Measurements from ENCODE around the gene GHR.

Gene GHR

GRCh38 chr5:42605490-42605889 lies 182.3 kb downstream of the GHR start:
- no peak for DNase-seq

- no peak for DNase-seq
Measured at GRCh38 chr5:42606464-42606869, 183.2 kb downstream of the GHR start.

- DNase-seq, result no peak
Measured at GRCh38 chr5:42611437-42611836, 188.2 kb downstream of the GHR start.

GRCh38 chr5:42612750-42613366 lies 189.6 kb downstream of the GHR start:
- DNase-seq, result no peak

GRCh38 chr5:42614509-42614908 lies 191.3 kb downstream of the GHR start:
- no peak for DNase-seq

- no peak for DNase-seq
Measured at GRCh38 chr5:42620579-42621216, 197.5 kb downstream of the GHR start.

- no peak for DNase-seq
Measured at GRCh38 chr5:42621242-42621641, 198.0 kb downstream of the GHR start.

- no peak for DNase-seq
Measured at GRCh38 chr5:42621662-42622061, 198.4 kb downstream of the GHR start.

- no peak for DNase-seq
Measured at GRCh38 chr5:42624912-42625311, 201.7 kb downstream of the GHR start.

GRCh38 chr5:42626462-42626861 lies 203.2 kb downstream of the GHR start:
- DNase-seq, result no peak

- no peak for DNase-seq
Measured at GRCh38 chr5:42628821-42629220, 205.6 kb downstream of the GHR start.

- no peak for DNase-seq
Measured at GRCh38 chr5:42629284-42629683, 206.0 kb downstream of the GHR start.

- DNase-seq, result no peak
Measured at GRCh38 chr5:42631241-42631640, 208.0 kb downstream of the GHR start.

GRCh38 chr5:42632354-42632900 lies 209.2 kb downstream of the GHR start:
- no peak for DNase-seq

- DNase-seq, result no peak
Measured at GRCh38 chr5:42634575-42634974, 211.3 kb downstream of the GHR start.

GRCh38 chr5:42636425-42636824 lies 213.2 kb downstream of the GHR start:
- DNase-seq, result no peak

GRCh38 chr5:42636946-42637345 lies 213.7 kb downstream of the GHR start:
- DNase-seq, result no peak

GRCh38 chr5:42638972-42639371 lies 215.7 kb downstream of the GHR start:
- no peak for DNase-seq

- DNase-seq, result no peak
Measured at GRCh38 chr5:42640835-42641234, 217.6 kb downstream of the GHR start.

GRCh38 chr5:42641336-42642005 lies 218.2 kb downstream of the GHR start:
- no peak for DNase-seq

- no peak for DNase-seq
Measured at GRCh38 chr5:42642006-42642405, 218.8 kb downstream of the GHR start.

- DNase-seq, result no peak
Measured at GRCh38 chr5:42643360-42643759, 220.1 kb downstream of the GHR start.

GRCh38 chr5:42645138-42645537 lies 221.9 kb downstream of the GHR start:
- DNase-seq, result no peak

GRCh38 chr5:42648036-42648435 lies 224.8 kb downstream of the GHR start:
- no peak for DNase-seq
